HEK293T (cell line): Measurements from ENCODE around the gene METAP1D.

Experiments used
- CTCF ChIA-PET: fragments of 350-600 bp; formaldehyde crosslinking; extraction: SDS; loops from one replicate; lab custom pipeline; 2021; ENCODE audit warnings: antibody characterized with exemption, inconsistent platforms; lab: Yijun Ruan, JAX
- POLR2A ChIA-PET: fragments of 350-600 bp; formaldehyde crosslinking; extraction: SDS; loops from one replicate; lab custom pipeline; 2020; ENCODE audit warnings: antibody characterized with exemption, inconsistent platforms; lab: Yijun Ruan, JAX
- DNase-seq: peaks from one replicate; pipeline ENCODE4 v3.0.0; 2012; ENCODE audit warnings: mixed read lengths; ENCODE audit errors: extremely low spot score
- ARNT ChIP-seq: fragments of 450-650 bp; IDR thresholded peaks from 2 replicates; pipeline ENCODE4 v1.6.1; 2017; ENCODE audit warnings: mild to moderate bottlenecking
- BHLHE40 ChIP-seq: fragments of 450-650 bp; IDR thresholded peaks from 2 replicates; pipeline ENCODE4 v1.6.1; 2016; ENCODE audit warnings: mild to moderate bottlenecking, moderate library complexity, borderline replicate concordance
- CTBP1 ChIP-seq: fragments of 450-650 bp; IDR thresholded peaks from 2 replicates; pipeline ENCODE4 v1.6.1; 2016; ENCODE audit warnings: borderline replicate concordance
- ELF4 ChIP-seq: fragments of 450-650 bp; IDR thresholded peaks from 2 replicates; pipeline ENCODE4 v1.6.1; 2017; ENCODE audit warnings: antibody characterized with exemption
- FOXA1 ChIP-seq: fragments of 450-650 bp; IDR thresholded peaks from 2 replicates; pipeline ENCODE4 v1.6.1; 2016; ENCODE audit warnings: mild to moderate bottlenecking
- FOXM1 ChIP-seq: fragments of 450-650 bp; IDR thresholded peaks from 2 replicates; pipeline ENCODE4 v1.6.1; 2017; ENCODE audit warnings: mild to moderate bottlenecking, borderline replicate concordance
- HDGF ChIP-seq: fragments of 450-650 bp; IDR thresholded peaks from 2 replicates; pipeline ENCODE4 v1.6.1; 2017; ENCODE audit warnings: antibody characterized with exemption, borderline replicate concordance
- LEF1 ChIP-seq: fragments of 450-650 bp; IDR thresholded peaks from 2 replicates; pipeline ENCODE4 v1.6.1; 2017; ENCODE audit warnings: mild to moderate bottlenecking, borderline replicate concordance
- NFRKB ChIP-seq: fragments of 450-650 bp; IDR thresholded peaks from 2 replicates; pipeline ENCODE4 v1.6.1; 2016; ENCODE audit warnings: mild to moderate bottlenecking, moderate library complexity
- PKNOX1 ChIP-seq: fragments of 450-650 bp; IDR thresholded peaks from 2 replicates; pipeline ENCODE4 v1.6.1; 2016
- SP1 ChIP-seq: fragments of 450-650 bp; IDR thresholded peaks from 2 replicates; pipeline ENCODE4 v1.6.1; 2017
- SUZ12 ChIP-seq: fragments of 450-650 bp; IDR thresholded peaks from 2 replicates; pipeline ENCODE4 v1.6.1; 2016; ENCODE audit warnings: mild to moderate bottlenecking
- TARDBP ChIP-seq: fragments of 450-650 bp; IDR thresholded peaks from 2 replicates; pipeline ENCODE4 v1.6.1; 2016
- ZNF384 ChIP-seq: fragments of 450-650 bp; IDR thresholded peaks from 2 replicates; pipeline ENCODE4 v1.6.1; 2016

Gene METAP1D

GRCh38 chr2:172038121-172038520 is 38.4 kb downstream of the METAP1D start:
- TF ChIP-seq NFRKB, result no peak
- TF ChIP-seq ELF4, result no peak
- TF ChIP-seq SP1, result no peak
- TF ChIP-seq HDGF, result no peak
- TF ChIP-seq TARDBP, result no peak
- no peak for TF ChIP-seq SUZ12
- no peak for TF ChIP-seq ARNT
- TF ChIP-seq BHLHE40, result no peak
- ChIA-PET POLR2A (interaction anchor here (0.9 to 3.7 kb wide), 5 partner anchors 43 to 114 kb away, joined by 3 to 33 read pairs (median 11); partner anchors contain the start of gene DLX1), CTCF (interaction anchor here (0.6 to 1.1 kb wide), 2 partner anchors 225 to 419 kb away, joined by 3 to 5 read pairs; no protein-coding TSS in a partner anchor)
- DNase-seq, result no peak

- TF ChIP-seq CTBP1 (peak; percentile 75), PKNOX1 (peak; percentile 97), LEF1 (no peak), FOXM1 (no peak), FOXA1 (no peak)
- DNase-seq, result peak; percentile 45
- ChIA-PET CTCF (interaction anchor here (1.1 kb wide), 1 partner anchor 226 kb away, joined by 5 read pairs; no protein-coding TSS in a partner anchor), POLR2A (interaction anchor here (0.5 to 3.7 kb wide), 6 partner anchors 43 to 170 kb away, joined by 3 to 33 read pairs (median 7); partner anchors contain the start of gene DLX1)
Measured at GRCh38 chr2:172038604-172039003, 38.9 kb downstream of the METAP1D start.

GRCh38 chr2:172039011-172039704 is 39.4 kb downstream of the METAP1D start:
- POLR2A ChIA-PET, result interaction anchor here (0.5 to 3.7 kb wide), 5 partner anchors 47 to 170 kb away, joined by 3 to 33 read pairs (median 11); partner anchors contain the start of gene DLX1
- DNase-seq, result no peak
- no peak for TF ChIP-seq LEF1
- no peak for TF ChIP-seq PKNOX1
- no peak for TF ChIP-seq FOXM1
- TF ChIP-seq BHLHE40, result no peak
- no peak for TF ChIP-seq CTBP1
- TF ChIP-seq TARDBP, result no peak
- TF ChIP-seq FOXA1, result no peak
- TF ChIP-seq ELF4, result no peak
- no peak for TF ChIP-seq SUZ12
- no peak for TF ChIP-seq NFRKB
- TF ChIP-seq HDGF, result no peak
- no peak for TF ChIP-seq ZNF384
- CTCF ChIA-PET, result interaction anchor here (1.1 kb wide), 1 partner anchor 226 kb away, joined by 5 read pairs; no protein-coding TSS in a partner anchor

- DNase-seq, result no peak
- no peak for TF ChIP-seq ZNF384
- no peak for TF ChIP-seq FOXA1
- POLR2A ChIA-PET, result no interaction called here
- CTCF ChIA-PET, result no interaction called here
Measured at GRCh38 chr2:172040311-172040710, 40.6 kb downstream of the METAP1D start.

GRCh38 chr2:172046080-172046678 is 46.4 kb downstream of the METAP1D start:
- DNase-seq, result no peak
- ChIA-PET CTCF (interaction anchor here (0.6 kb wide), 1 partner anchor 56 kb away, joined by 3 read pairs; no protein-coding TSS in a partner anchor), POLR2A (interaction anchor here (1.8 kb wide), 1 partner anchor 39 kb away, joined by 4 read pairs; the partner anchor contains the start of gene DLX1)
- no peak for TF ChIP-seq ELF4
- peak; percentile 88 for TF ChIP-seq PKNOX1
- TF ChIP-seq ZNF384, result peak; percentile 64

GRCh38 chr2:172046866-172047565 is 47.3 kb downstream of the METAP1D start:
- no peak for DNase-seq
- CTCF ChIA-PET, result interaction anchor here (0.6 kb wide), 2 partner anchors 15 to 57 kb away, joined by 3 read pairs; no protein-coding TSS in a partner anchor
- POLR2A ChIA-PET, result interaction anchor here (1.8 kb wide), 1 partner anchor 38 kb away, joined by 4 read pairs; the partner anchor contains the start of gene DLX1
- no peak for TF ChIP-seq SP1
- TF ChIP-seq SUZ12, result no peak
- peak; percentile 85 for TF ChIP-seq PKNOX1
